ENCODE results near the gene DERA.
"Not testable (repeated sequence)": the region's sequence is repeated elsewhere in the genome, so short reads cannot be mapped to it uniquely, and the experiment has no call there.

DERA gene

GRCh38 chr12:15910468-15910863, 666 bp upstream of the DERA start:
- DNase-seq, result no peak

GRCh38 chr12:15911931-15912330, 799 bp downstream of the DERA start:
- not testable (repeated sequence) for DNase-seq

- not testable (repeated sequence) for DNase-seq
Measured at GRCh38 chr12:15914131-15914530, 3.0 kb downstream of the DERA start.

- DNase-seq, result no peak
Measured at GRCh38 chr12:15918066-15918465, 6.9 kb downstream of the DERA start.

GRCh38 chr12:15919418-15919817, 8.3 kb downstream of the DERA start:
- DNase-seq, result no peak

- DNase-seq, result no peak
Measured at GRCh38 chr12:15924956-15925355, 13.8 kb downstream of the DERA start.

- DNase-seq, result no peak
Measured at GRCh38 chr12:15928346-15928745, 17.2 kb downstream of the DERA start.

- no peak for DNase-seq
Measured at GRCh38 chr12:15928870-15929571, 17.9 kb downstream of the DERA start.

GRCh38 chr12:15931590-15932053, 20.5 kb downstream of the DERA start:
- no peak for DNase-seq

- no peak for DNase-seq
Measured at GRCh38 chr12:15932327-15932726, 21.2 kb downstream of the DERA start.

GRCh38 chr12:15932971-15933370, 21.8 kb downstream of the DERA start:
- DNase-seq, result no peak

GRCh38 chr12:15933751-15934150, 22.6 kb downstream of the DERA start:
- no peak for DNase-seq

- DNase-seq, result no peak
Measured at GRCh38 chr12:15936751-15937150, 25.6 kb downstream of the DERA start.

GRCh38 chr12:15937902-15938301, 26.8 kb downstream of the DERA start:
- DNase-seq, result no peak

GRCh38 chr12:15939111-15939510, 28.0 kb downstream of the DERA start:
- no peak for DNase-seq

GRCh38 chr12:15942475-15942874, 31.3 kb downstream of the DERA start:
- DNase-seq, result no peak

- not testable (repeated sequence) for DNase-seq
Measured at GRCh38 chr12:15943519-15943918, 32.4 kb downstream of the DERA start.

GRCh38 chr12:15948461-15948860, 37.3 kb downstream of the DERA start:
- DNase-seq, result not testable (repeated sequence)

- no peak for DNase-seq
Measured at GRCh38 chr12:15955281-15955680, 44.1 kb downstream of the DERA start.

- no peak for DNase-seq
Measured at GRCh38 chr12:15956010-15956409, 44.9 kb downstream of the DERA start.

GRCh38 chr12:15956413-15957185, 45.5 kb downstream of the DERA start:
- DNase-seq, result peak; percentile 4

GRCh38 chr12:15962760-15963159, 51.6 kb downstream of the DERA start:
- no peak for DNase-seq

GRCh38 chr12:15963271-15963670, 52.1 kb downstream of the DERA start:
- no peak for DNase-seq

GRCh38 chr12:15966426-15966825, 55.3 kb downstream of the DERA start:
- no peak for DNase-seq
